Measurements from ENCODE around the gene TLE3.

Gene TLE3

GRCh38 chr15:70088455-70088854 is 9.3 kb downstream of the TLE3 start:
- DNase-seq (ENCODE audit: extremely low read depth in 1 of 2, low read depth in 1 of 2) = no peak

GRCh38 chr15:70087708-70088352 is 9.9 kb downstream of the TLE3 start:
- DNase-seq (ENCODE audit: extremely low read depth in 1 of 2, low read depth in 1 of 2) = no peak

- no peak for DNase-seq (ENCODE audit: extremely low read depth in 1 of 2, low read depth in 1 of 2)
Measured at GRCh38 chr15:70086636-70087035, 11.1 kb downstream of the TLE3 start.

GRCh38 chr15:70084461-70084860 is 13.3 kb downstream of the TLE3 start:
- DNase-seq (ENCODE audit: extremely low read depth in 1 of 2, low read depth in 1 of 2) = no peak

GRCh38 chr15:70083946-70084345 is 13.8 kb downstream of the TLE3 start:
- no peak for DNase-seq (ENCODE audit: extremely low read depth in 1 of 2, low read depth in 1 of 2)

GRCh38 chr15:70083418-70083817 is 14.3 kb downstream of the TLE3 start:
- no peak for DNase-seq (ENCODE audit: extremely low read depth in 1 of 2, low read depth in 1 of 2)

GRCh38 chr15:70082281-70082900 is 15.3 kb downstream of the TLE3 start:
- DNase-seq (ENCODE audit: extremely low read depth in 1 of 2, low read depth in 1 of 2) = no peak

- DNase-seq (ENCODE audit: extremely low read depth in 1 of 2, low read depth in 1 of 2) = no peak
Measured at GRCh38 chr15:70081612-70082011, 16.1 kb downstream of the TLE3 start.

GRCh38 chr15:70080347-70080746 is 17.4 kb downstream of the TLE3 start:
- DNase-seq (ENCODE audit: extremely low read depth in 1 of 2, low read depth in 1 of 2) = no peak

GRCh38 chr15:70079888-70080287 is 17.8 kb downstream of the TLE3 start:
- no peak for DNase-seq (ENCODE audit: extremely low read depth in 1 of 2, low read depth in 1 of 2)

GRCh38 chr15:70078578-70079417 is 18.9 kb downstream of the TLE3 start:
- no peak for DNase-seq (ENCODE audit: extremely low read depth in 1 of 2, low read depth in 1 of 2)

GRCh38 chr15:70077188-70078147 is 20.2 kb downstream of the TLE3 start:
- no peak for DNase-seq (ENCODE audit: extremely low read depth in 1 of 2, low read depth in 1 of 2)

GRCh38 chr15:70074380-70074779 is 23.3 kb downstream of the TLE3 start:
- DNase-seq (ENCODE audit: extremely low read depth in 1 of 2, low read depth in 1 of 2) = no peak

- DNase-seq (ENCODE audit: extremely low read depth in 1 of 2, low read depth in 1 of 2) = no peak
Measured at GRCh38 chr15:70072479-70072878, 25.2 kb downstream of the TLE3 start.

GRCh38 chr15:70071799-70072198 is 25.9 kb downstream of the TLE3 start:
- DNase-seq (ENCODE audit: extremely low read depth in 1 of 2, low read depth in 1 of 2) = no peak

- no peak for DNase-seq (ENCODE audit: extremely low read depth in 1 of 2, low read depth in 1 of 2)
Measured at GRCh38 chr15:70069716-70070115, 28.0 kb downstream of the TLE3 start.

GRCh38 chr15:70068783-70069565 is 28.7 kb downstream of the TLE3 start:
- no peak for DNase-seq (ENCODE audit: extremely low read depth in 1 of 2, low read depth in 1 of 2)

- DNase-seq (ENCODE audit: extremely low read depth in 1 of 2, low read depth in 1 of 2) = no peak
Measured at GRCh38 chr15:70067681-70068080, 30.0 kb downstream of the TLE3 start.

GRCh38 chr15:70067011-70067410 is 30.7 kb downstream of the TLE3 start:
- DNase-seq (ENCODE audit: extremely low read depth in 1 of 2, low read depth in 1 of 2) = no peak

GRCh38 chr15:70066447-70066846 is 31.3 kb downstream of the TLE3 start:
- no peak for DNase-seq (ENCODE audit: extremely low read depth in 1 of 2, low read depth in 1 of 2)
